HG03066 (cell line): ENCODE results near the gene MED27.
"Not testable (repeated sequence)": the region's sequence is repeated elsewhere in the genome, so short reads cannot be mapped to it uniquely, and the experiment has no call there.

Experiments
- ATAC-seq: cut with Tn5 transposase; IDR thresholded peaks from one replicate; pipeline ENCODE4 v1.9.1; 2021; ENCODE audit warnings: low read depth; ENCODE audit not compliant: unreplicated experiment

MED27 gene

DNA sequence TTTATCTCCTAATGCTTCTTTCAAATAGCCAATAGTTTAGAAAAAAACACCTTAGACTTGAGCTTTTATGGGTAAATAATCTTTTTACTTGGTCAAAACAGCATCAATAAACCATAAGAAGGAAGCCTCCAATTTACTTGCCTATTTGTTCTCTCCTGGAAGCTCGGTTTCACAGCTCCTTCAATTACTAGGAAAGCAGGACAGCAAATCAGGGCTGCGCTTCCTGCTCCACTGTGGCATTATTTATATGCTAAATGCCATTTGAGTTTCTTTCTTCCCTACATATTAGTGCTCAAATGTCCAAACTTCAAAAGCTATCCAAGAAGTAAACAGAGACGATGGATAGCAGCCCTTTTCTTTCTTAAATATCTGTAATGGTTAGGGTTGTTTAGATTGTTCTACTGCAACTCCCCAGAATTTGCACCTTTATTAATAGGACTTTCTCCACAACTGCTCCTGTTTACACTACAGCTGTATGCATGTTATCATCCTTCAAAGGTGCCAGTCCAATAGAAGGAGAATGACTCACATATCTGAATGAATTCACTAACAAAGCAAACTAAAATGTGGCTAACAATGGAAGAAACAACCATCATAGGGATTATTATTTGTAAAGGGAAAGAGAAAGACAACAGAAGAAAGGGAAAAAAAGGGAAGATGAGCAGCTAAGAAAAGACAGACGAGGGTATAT lies 58.7 kb downstream of the MED27 start:
- no peak for ATAC-seq

GRCh38 chr9:132020272-132020671 lies 59.4 kb downstream of the MED27 start:
- no peak for ATAC-seq

GRCh38 chr9:132019702-132020101 lies 60.0 kb downstream of the MED27 start:
- ATAC-seq = no peak

- ATAC-seq = no peak
Observed at GRCh38 chr9:132018957-132019405, 60.7 kb downstream of the MED27 start.

DNA sequence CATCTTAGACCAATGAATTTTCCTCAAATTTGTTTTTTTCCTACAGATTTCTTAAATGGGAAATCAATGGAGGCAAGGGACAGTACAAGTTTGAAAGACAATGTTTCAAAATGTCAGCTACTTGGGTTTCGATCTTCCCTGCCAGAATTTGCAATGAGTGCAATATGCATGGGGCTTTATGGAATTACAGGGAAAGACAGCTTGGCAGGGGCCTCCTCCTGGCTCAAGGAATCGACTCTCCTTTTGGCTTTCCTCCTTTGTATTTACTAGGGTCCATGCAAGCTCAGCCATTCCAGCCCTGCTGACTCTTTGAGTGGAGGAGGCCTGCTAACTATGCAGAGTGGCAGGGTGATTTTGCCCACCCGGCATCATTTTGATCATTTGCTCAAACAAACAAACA lies 63.2 kb downstream of the MED27 start:
- ATAC-seq = no peak

DNA sequence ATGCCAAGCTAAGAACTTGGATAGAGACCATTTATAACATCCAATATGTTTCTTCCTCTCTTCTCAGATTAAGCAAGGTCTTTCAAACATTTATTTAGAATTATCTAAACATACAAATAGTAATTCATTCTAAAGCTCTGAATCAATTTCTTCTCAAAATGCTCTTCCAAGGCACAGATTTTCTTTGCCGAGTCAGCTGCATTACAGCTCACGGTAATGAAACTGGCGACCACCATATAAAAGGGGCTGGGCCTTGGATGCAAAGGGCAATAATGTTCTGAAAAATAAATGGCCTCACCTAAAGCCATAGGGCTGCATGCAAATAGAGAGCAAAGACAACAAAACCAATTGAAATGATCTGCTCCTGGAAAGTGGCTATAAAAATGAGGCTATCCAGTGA lies 63.8 kb downstream of the MED27 start:
- ATAC-seq = no peak

DNA sequence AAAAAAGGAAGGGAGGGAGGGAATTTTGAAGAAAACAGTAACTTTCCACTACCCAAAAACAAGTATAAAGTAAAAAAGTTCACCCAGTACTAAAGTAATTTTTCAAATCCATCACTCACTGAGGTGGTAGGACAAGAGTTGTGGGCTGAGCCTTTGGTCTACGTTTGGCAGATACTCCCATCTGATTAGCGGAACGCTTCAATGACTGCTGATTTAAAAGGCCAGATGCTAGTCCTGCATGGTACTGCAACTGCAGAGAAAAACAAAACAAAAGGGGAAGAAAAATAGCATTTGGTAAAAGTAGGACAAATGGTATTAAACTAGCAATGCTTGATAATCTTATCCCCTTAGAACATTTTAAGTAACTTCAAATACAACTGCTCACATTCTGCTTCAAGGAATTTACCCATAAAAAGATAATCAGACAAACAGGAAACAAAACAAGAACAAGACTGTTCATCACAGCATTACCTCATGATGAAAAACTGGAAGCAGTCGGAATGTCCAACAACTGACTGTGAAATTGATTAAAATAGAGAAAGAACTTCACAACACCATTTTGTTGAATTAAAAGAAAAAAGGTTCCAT lies 65.4 kb downstream of the MED27 start:
- no peak for ATAC-seq

DNA sequence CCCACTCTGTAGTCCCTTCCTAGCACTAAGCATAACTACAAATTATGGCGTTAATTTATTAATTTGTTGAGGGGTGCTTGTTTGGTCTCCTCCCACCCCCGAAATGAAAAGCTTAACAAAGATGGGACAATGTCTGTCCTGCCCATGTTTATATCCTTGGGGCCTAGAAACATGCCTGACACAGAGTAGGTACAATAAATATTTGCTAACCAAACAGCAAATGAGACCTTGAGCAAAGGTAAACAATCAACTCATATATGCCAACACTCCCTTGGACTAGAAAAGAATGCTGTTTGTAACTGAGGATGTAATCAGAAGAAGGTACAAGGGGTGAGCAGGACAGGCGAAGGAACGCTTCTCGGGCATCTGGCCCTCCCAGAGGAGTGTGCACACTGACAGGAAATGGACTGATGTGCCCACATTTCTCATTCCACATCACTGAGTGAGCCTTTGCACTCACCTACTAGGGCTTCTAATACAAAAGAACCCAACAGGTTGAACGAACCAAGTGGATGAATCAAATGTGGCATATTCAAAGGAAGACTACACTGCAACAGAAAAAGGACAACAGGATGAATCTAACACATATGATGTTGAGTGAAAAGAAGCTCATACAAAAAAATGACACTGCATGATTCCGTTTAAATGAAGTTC lies 66.8 kb downstream of the MED27 start:
- ATAC-seq = no peak

DNA sequence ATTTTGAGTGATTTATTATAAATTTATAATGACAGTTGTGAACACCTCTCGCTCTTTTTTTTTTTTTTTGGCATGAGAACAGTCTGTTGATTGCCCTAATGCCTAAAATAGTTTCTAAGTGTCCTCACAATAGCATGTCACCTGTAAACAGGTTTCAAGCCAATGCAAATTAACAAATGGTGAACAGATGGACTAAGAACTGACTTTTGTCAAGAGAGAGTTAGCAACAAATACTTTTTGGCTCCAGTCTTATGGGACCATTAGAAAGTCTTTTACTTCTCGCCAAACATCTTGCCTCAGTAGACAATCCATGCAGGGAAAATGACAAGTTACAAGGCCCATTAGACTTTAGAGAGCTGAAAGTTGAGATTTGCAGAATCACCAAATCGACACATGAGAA lies 67.8 kb downstream of the MED27 start:
- no peak for ATAC-seq

DNA sequence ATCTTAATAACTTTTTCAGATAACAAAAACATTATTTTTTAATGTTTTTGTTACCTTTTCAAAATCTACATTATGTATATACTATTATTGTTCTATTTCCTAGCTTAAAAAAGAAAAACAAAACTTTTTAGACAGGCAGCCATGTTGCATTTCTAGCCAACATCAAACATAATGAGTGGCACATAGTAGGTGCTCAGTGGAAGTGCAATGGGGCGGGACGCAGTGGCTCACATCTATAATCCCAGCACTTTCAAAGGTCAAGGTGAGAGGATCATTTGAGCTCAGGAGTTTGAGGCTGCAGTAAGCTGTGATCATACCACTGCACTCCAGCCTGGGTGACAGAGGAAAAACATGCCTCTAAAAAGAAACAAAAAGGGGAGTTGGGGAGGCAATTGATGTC lies 68.4 kb downstream of the MED27 start:
- ATAC-seq = no peak

DNA sequence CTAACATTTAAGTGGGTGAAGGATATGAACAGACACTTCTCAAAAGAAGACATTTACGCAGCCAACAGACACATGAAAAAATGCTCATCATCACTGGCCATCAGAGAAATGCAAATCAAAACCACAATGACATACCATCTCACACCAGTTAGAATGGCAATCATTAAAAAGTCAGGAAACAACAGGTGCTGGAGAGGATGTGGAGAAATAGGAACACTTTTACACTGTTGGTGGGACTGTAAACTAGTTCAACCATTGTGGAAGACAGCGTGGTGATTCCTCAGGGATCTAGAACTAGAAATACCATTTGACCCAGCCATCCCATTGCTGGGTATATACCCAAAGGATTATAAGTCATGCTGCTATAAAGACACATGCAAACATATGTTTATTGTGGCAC lies 69.5 kb downstream of the MED27 start:
- not testable (repeated sequence) for ATAC-seq

DNA sequence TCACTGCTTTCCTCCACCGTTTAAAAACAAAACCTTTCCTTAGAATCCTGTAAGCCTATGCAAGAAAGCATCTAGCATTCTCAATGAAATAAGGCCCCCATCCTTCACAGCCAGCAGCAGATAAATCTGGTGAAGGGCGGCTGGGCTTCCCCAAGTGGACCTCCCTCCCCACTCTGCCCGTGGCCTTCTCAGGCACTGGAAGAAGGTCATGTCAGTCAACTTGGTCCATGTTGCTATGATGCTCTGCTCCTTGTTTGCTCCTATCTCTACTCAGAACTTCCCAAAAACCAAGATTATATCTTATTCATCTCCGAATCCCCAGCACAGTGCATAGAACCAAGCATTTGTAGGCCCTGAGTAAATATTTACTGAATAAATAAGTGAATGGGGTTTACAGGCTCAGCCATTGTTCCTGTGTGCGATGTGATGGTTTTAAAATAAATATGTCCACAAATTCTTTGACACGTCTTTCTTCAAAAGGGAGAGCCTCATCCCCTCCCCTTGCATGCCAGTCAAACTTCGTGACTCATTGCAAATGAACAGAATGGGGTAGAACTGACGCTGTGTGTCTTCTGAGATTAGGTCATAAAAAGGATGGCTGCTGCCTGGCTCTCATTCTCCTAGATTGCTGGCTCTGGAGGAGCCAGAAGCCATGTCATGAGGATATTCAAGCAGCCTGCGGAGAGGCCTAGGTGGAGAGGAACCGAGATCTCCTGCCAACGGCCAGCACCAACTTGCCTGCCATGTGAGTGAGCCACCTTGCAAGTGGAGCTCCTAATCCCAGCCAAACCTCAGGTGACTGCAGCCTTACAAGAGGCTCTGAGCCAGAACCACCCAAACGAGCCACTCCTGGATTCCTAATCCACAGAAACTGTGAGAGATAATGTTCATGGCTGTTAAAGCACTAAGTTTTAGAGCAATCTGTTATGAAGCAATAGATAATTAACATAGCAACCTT lies 70.5 kb downstream of the MED27 start:
- no peak for ATAC-seq

GRCh38 chr9:132008184-132008803 lies 71.4 kb downstream of the MED27 start:
- ATAC-seq = no peak

GRCh38 chr9:132007371-132008025 lies 72.2 kb downstream of the MED27 start:
- ATAC-seq = no peak

DNA sequence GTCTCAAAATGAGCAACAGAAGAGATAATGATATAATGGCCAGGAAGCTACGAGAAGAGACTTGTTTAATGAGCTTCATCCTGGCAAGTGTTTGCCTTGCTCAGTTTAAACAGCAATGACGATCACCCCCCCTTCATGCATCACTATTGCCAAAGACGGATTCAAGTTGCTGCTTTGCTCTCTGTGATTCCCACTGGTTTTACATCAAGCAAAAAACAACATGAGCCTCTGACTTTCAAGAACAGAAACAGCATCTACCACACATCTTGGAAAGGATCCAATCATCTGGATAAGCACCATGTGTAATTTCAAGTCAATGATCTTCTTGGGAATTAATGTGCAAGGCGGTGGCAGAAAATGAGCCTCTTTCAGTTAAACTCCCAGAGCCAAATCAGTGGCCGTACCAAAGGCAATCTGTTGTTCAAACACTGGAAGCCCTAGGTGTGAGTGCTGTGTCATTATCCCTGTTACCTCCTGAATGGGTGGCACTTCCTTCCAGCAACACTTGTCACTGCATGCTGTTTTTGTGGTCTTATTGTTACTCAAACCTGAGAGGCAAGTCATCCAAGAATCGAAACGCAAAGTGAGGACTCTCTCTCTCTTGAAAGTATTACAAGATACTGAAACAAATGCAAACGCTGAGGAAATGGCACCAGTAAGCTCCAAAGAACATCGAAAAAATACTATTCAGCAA lies 72.8 kb downstream of the MED27 start:
- no peak for ATAC-seq

GRCh38 chr9:132005899-132006298 lies 73.8 kb downstream of the MED27 start:
- no peak for ATAC-seq

- no peak for ATAC-seq
Observed at GRCh38 chr9:132004323-132004722, 75.3 kb downstream of the MED27 start.

DNA sequence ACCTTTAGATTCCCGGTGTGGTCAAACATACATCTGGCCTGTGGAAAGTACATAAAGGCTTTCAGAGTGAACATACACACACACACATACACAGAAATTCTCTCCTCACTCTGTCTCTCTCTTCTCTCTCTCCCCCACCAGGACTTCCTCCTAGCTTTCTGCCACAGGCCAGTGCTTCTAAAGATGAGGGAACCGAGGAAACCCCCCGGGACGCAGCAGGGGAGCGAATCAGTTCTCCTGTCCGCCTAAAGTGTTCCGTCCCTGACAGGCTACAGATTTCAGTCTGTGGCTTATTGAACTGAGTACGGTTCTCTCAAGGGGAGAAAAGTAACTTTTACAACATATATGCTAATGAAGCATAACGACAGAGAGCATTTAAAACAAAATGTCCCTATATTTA lies 75.8 kb downstream of the MED27 start:
- no peak for ATAC-seq

DNA sequence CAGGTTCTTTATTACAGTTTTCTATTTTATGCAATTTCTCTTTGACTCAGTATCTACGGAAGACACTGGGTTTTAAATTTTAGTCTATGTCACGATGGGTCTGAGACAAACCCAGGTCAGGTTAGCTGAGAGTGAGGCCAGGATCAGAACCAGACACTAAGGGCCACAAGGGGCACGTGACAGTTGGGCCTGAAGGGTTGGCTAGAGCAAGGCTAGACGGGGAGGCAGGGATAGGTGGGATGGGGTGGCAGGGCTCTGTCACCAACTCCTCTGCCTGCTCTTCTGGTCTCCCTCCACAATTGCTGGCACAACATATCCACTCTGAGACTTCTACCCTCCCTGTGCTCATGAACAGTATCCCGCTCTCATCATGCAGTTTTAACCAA lies 76.4 kb downstream of the MED27 start:
- ATAC-seq = no peak
